A549 (cell line): Measurements from ENCODE around the gene GXYLT2.

ENCODE experiments used
- HDAC2 ChIP-seq: fragments of 200-600 bp; sonication (generic); IDR thresholded peaks from 2 replicates; pipeline ENCODE4 v1.6.1; 2016
- TF ChIP-seq, protein P1 (sequence below): fragments of 250-450 bp; sonication (Bioruptor Pico); IDR thresholded peaks from 2 replicates; pipeline ENCODE4 v1.5.0; 2020; ENCODE audit warnings: low read depth, mild to moderate bottlenecking, moderate library complexity

DNA sequence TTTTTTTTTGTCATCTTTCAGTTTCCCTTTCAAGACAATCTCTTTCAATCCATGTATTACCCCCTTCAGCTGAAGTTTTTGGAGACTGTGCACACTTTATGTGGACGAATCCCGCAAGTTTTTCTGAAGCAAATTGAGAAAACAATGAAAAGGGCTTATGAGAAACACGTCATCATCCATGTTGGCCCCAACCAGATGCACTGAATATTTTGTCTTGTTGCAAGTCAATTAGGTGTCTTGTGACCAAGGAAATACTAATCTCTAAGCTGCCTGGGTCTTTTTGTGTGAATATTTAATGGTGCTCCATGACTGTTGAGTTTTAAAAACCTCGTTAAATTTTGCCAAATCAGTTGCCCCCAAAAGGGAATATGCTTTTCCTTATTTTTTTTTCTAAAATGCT is 87.1 kb downstream of the GXYLT2 start:
- no peak for TF ChIP-seq HDAC2
- TF ChIP-seq, protein P1, sequence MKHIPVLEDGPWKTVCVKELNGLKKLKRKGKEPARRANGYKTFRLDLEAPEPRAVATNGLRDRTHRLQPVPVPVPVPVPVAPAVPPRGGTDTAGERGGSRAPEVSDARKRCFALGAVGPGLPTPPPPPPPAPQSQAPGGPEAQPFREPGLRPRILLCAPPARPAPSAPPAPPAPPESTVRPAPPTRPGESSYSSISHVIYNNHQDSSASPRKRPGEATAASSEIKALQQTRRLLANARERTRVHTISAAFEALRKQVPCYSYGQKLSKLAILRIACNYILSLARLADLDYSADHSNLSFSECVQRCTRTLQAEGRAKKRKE, result no peak
